GM19397 (cell line): ENCODE results near the gene PRR7.

Experiments
- ATAC-seq: cut with Tn5 transposase; IDR thresholded peaks from one replicate; pipeline ENCODE4 v1.9.1; 2021; ENCODE audit warnings: mild to moderate bottlenecking, moderate library complexity; ENCODE audit not compliant: unreplicated experiment

PRR7 gene

DNA sequence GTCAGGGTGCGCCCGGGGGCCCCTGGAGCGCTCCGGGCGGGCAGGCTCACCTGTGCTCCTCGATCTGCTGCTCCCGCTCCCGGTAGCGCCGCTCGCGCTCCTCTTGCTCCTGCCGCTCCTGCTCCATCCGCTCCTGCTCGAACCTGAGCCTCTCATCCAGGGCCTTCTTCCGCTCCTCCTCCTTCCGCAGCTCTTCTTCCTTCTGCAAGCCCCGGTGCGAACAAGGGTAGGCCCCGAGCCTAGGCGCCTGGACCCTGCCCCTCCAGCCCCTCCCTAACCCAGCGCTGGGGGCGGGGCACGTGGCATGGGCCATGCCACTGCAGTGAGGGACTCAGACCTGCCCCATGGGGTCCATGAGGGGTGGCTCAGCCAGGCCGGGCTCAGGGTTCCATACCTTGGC, 20.2 kb downstream of the PRR7 start:
- no peak for ATAC-seq

DNA sequence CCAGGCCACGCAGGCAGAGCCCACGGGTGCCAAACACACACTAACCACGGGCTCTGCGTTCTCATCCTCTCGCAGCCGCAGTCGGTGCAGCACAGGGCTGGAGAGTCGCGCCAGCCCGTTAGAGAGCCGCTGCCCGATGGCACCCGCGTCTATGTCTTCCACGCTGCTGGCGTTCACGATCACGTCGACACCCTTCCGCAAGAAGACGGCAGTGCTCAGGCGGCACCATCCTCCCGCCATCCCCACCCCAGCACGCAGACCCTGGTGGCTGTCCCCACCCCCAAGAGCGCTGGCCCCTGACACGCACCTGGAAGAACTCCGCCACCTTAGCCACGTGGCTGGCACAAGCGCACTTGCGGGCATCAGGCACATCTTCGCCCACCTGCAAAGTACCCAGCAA, 20.8 kb downstream of the PRR7 start:
- ATAC-seq = no peak

DNA sequence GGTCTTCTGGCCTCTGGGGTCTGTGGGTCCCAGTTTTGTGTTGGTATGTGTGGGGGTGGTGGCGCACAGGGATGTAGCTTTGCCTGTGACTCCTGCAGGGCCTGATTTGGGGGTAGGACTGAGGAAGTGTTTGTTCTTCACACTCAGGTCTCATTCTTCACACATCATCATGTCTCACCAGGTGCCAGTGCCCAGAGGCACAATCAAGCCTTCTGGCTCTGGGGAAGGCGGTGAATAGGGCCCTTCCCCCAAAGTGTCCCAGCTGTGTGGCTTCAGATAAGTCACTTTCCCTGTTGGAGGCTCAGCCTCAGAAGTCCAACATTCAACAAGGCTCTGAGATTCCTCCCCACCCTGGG, 21.7 kb downstream of the PRR7 start:
- ATAC-seq = no peak

DNA sequence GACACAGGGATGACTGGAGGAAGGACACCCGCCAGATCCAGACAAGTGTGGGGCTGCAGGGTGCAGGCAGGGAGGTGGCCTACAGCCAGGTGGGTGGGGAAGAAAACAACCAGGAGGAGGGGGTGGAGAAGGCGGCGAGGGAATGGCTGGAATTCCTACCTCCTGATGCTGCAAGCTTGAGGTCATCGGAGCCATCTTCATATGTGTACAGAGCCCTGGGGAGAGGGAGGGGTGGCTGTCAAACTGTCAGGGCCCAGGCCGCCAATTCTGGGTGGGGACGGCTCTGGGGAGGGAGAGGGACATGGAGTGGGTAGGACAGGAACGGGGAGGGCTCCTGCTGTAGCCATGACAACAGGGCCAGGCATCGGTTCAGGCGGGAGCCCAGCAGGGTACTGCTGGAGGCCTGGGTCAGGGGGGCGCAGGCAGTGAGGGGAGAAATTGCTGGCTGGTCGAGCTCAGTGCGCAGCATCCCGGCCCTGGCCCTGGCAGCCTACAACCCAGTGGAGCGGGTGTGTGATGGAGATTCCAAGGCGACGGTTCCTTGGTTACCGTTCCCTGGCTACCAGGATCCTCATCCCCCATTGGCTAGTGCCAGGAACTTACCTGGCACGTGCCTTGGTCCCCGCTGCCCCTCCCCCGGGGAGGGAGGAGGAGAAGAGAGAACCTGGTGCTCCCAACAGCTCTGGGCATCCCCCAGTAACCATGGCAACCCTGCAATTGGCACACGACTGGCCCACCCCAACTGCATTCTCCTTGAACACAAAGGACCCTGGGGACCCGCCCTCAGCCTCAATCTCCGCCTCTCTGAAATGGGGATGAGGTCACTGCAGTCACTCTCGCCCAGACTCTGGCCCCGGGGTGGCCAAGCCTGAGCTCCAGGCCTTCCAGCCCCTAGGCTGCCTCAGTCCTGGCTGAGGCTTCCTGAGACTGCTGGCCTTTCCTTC, 22.3 kb downstream of the PRR7 start:
- no peak for ATAC-seq

DNA sequence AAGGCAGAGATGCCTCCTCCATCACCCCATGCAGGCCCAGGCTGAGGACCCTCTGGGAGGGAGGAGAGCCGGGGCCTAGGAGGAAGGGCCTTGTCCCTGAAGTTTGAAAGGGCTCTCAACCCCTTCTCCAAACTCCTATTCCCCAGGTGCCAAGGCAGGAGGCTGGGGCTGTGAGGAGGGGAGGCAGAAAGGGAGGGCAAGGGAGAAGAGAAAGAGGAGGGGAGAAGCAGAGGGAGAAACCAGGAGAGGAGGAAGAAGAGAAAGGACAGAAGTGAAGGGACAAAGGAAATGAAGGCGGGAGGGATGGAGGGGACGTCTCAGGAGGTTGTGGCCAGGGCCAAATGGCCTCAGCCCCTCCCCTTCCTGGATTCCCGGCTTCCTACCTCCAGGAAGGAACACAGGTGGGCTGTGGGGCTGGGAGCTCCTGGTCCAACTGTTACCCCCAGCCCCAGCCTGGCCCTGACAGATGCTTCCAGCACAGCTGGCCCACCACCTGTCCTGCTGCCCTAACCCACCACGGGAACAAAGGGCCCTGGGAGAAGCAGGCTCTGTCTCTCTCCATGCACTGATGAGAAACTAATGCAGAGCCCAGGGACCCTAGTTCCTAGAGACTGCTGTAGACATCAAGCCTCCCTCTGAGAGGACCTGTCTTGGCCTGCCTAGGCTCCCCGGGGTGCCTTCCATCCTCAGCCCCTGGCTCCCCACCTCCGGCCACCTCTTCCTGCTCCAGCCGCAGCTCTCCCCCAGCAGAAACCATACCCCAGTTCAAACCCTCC, 23.3 kb downstream of the PRR7 start:
- no peak for ATAC-seq

DNA sequence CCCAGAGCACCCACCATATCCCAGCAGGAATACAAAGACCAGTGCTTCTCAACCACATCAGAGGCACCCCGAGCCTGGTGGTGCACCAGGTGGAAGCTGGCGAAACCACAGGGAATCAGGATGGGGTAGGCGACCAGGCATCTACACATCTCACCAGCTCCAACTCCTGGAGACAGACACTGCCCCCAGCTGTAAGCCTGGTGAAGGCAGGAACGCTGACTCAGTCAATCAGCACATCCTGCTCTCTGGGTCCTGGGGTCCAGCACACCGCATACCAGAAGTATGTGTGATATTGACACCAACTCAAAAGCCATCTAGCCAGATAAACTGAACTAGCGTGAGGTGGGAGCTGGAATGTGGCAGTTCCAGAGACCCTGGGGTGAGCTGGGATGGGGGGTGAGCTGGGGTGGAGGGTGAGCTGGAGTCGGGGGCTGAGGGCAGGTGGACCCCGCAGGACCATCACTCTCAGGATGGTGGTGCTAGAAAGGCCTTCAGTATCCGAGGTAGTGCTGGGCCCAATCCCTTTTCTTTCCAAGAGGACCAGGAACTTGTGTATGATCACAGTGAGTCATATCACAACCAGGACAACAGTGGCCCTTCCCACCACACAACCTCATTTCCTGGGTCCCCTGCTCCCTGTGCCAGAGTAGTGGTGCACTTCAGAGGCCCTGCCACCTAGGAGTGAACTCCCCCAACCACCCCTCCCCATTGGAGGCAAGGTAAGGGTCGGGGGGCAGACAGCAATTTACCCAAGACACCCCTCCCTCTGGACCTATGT, 24.3 kb downstream of the PRR7 start:
- ATAC-seq = no peak

DNA sequence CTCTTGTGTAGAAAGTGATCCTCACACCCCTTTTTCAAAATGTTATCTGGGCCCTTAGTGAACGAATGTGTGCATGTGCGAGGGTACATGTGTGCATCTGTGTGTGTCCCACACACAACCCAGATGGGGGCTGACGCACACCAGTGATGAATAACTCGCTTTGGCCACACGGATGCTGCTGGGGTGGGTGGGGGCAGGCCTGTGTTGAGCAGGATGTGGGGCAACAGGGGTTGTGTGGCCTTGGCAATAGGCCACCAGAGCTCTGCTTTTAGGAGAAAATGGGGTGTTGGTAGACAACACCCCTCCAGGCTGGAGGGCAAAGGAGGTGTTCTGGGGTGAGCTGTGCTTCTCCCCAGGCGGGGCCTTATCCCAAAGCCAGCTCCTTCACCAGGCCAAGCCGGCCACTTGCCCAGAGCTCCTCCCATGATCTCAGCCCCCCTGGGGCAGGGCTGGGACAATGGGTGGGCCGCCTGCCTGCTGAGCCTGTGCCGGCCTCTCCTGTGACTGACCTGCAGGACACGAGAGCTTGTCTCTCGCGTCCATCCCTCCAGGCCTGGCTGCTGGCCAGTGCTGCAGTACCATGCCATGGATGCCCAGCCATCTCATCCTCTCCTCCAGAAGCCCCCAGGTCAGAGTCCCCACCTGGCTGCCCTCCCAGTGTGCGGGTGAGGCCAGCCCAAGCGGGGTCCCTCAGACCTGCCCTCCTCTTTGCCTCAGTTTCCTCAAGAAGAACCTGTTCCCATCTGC, 25.2 kb downstream of the PRR7 start:
- no peak for ATAC-seq

DNA sequence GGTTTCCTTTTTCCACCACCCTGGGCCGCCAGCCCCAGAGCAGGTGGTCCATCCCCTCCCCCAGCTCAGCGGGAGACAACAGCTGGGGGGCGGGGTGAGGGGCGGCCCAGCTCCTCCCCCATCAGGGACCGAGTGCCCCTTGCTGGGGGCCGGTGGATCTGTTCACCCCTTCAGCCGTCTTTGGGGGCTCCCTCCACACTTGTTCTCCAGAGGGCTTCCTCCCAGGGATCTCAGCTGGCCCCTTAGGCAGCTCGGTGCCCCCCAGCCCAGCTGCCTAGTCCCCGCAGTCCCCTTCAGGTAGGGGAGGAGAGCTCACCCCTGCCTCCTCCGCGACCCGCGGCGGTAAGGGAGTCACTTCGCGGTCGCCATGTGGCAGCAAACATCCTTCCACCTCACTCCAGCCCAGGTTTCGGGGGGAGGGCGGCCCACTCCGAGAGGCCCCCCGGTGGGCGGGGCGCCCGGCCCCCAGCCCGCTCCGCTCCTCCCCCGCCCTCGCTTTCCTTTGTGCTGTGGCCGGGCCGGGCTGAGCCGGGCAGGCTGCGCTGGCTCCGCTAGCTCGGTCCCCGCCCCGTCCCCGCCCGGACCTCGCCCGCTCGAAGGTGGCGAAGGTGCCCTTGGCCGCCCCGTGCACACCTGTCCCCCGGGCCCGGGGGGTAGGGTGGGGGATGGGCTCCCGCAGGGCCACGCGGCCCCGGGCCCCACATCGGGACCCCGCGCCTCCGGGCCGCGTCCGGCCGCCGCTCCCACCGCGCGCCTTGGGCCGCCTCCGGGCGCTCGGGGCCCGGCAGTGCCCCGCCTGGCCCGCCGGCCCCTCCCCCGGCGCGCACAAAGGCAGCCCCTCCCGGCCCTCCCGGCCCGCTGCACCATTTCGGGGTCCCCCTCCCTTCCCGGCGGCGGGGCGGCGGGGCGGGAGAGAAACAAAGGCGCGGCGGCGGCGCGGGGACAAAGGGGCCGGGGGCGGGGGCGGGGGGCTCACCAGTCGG, 26.1 kb downstream of the PRR7 start:
- ATAC-seq = peak; percentile 41

DNA sequence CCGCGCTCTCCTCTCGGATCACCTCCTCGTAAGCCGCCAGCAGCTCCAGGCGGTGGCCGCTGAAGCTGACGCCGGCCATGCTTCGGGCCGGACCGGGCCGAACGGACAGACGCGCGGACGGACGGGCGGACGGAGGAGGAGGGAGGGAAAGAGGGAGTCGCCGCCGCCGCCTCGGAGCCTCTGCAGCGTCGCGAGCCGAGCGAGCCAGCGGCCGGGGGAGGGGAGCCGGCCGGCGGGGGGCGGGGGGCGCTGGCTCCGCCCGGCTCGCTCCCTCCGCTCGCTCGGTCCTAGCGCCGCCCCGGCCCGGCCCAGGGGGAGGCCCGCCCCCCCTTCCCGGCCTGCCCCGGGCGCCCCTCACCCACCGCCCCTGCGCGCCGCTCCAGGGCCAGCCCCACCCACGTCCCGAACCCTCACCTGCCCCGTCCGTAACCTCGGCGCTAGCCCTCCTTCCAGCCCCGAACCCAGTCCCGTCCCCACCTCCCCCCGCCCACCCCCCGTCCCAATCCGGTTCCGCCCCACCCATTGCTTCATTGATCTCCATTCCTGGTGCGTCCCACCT, 26.9 kb downstream of the PRR7 start, which contains the start of gene DBN1:
Gene DBN1 (minus strand): TSS at position 192 of the 559 bp plus-strand sequence. CDS start 113 bp downstream, at position 79.
- peak; percentile 45 for ATAC-seq

DNA sequence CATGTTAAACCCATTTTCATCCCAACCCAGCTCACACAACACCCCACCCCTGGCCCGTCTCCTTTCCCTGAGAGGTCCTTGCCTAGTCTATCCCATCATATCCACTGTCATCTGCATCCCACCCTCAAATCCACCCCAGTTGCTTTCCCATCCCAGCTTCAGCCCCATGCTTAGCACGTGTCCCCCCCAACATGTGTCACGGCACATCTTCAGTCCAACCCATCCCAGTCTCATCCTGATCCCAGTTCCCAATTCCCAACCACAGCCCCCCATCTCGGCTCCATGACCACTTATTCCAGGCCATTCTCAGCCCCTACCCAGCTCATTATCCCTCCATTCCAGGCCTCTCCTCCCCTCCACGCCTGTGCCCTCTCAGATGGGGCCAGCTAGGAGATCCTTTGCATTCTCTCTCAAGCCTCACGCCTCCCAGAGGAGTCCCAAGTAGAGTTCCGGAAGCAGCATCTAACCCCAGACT, 27.4 kb downstream of the PRR7 start:
- ATAC-seq = no peak

DNA sequence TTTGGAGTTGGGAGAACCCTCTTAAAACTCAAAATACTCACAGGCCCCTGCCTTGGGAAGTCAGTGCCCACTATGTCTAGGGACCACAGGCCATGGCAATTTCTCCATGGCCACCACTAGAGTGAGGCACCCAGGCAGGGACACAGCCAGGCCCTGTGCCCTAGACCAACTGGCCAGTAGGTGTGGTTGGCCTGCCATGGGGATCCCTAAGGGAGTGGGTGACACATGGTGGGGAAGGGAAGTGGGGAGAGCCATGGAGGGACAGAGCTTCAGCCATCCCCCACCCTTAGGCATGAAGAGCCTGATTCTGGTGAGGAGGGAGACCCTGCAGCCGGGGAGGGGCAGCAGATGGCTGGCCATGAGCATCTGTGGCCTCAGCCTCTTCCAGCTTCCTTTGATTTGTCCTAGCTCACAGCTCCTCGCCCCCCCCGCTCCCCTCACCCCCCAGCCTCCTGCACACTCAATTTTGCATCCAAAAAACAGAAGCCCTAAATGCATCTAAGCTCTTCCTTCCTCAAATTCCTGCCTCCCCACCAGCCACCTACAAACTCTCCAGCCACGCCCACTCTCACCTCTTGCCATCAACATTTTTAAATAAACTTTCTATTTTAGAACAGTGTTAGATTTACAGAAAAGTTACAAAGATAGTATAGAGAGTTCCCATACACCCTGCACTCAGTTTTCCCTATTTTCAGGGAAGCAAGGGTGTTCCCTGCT, 28.4 kb downstream of the PRR7 start:
- ATAC-seq = no peak

DNA sequence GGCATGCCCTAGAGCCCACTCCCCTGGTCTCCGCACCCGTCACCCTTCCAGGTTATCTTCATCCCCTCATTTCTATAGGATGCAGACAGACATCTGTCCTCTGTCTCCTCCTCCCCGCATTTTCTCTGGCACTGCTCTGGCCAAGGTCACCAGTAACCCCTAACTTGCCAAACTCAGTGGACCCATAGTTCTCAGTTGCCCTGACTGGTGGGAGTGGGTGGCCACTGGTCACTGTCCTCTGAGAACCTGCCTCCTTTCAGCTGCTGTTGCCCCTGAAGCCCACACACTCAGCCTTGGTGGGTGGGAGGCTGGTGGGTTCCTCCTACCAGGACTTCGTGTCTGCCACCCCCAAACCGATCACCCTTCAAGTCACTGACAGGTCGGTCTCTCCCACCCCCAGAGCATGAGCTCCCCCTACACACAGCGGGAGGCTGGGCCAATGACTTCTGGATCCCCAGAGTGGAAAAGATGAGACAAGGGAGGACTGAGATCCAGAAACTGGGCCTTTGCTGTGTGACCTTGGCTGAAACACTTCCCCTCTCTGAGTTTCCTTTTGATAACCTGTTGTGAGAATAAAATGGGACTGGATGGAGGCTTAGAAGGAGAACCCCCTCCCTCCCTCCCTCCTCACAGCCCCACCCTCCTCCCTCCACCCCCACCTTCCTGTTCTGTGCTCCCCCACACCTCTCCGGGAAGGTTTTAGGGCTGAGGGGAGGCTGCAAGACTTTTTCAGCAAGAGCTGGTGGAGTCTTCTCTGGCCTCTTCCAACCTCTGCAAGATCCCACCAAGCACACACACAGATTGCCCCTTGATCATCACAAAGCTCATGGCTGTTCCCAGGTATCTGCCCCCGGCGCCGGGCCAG, 29.2 kb downstream of the PRR7 start:
- ATAC-seq = no peak

DNA sequence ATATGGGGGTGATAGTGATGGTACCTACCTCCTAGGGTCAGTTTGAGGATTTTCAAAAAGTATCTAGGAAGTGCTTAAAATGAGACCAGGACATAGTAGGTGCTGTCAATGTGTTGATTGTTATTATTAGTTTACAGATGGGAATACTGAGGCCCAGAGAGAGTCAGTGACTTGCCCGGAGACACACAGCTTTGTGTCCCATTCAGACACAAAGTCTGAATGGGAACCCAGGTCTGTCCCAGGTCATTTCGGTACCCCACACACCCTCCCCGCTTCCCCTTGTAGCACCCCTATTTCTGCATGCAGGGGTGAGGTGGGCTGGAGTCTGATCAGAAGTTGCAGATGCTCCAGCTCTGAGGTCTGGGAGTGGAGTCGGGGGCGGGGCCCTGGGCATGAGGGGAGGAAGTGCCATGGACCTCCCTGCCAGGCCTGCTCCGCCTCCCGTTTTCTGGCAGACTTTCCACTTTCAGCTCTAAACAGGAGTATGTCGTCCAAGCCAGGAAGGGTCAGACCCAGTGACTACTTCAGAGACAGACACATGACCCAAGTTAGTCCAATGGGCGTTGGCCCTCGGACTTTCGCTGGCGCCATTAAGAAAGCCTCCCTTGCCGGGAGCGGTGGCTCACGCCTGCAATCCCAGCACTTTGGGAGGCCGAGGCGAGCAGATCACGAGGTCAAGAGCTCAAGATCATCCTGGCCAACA, 30.1 kb downstream of the PRR7 start:
- ATAC-seq = no peak

DNA sequence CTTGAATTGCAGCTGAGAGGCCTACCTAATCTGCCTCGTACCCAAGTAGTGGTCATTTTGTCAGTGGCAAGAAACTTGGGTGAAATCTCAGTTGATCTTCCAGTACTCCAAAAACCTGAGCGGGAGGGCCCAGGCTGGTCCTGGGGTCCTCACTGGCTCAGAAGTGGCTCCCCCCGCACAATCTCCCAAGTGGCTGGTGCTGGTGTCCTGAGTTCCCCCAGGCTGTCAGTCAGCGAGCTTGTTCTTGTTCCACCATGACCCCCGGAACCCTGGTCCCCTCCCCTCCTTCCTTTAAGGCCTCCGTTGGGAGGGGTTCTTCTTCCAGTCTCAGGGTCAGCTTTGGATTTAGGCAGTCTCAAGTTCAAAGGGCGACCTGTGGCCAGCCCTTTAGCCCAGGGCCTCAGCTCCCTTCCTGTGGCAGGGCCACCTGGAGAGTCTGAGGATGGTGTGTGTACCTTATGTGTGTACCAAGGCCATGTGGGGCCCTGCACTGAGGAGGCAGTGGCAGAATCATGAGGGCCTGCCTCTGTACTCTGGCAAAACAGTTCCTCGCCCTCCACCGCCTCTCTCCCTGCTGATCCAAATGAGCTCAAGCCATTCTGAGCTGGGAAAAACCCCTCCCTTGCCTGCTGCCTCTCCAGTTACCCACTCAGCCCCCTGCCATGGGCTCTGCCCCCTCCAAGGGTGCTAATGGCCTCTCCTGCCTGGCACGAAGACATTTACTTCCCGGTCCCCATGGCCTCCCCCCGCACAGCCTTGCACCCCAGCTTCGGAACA, 31.3 kb downstream of the PRR7 start:
- no peak for ATAC-seq

DNA sequence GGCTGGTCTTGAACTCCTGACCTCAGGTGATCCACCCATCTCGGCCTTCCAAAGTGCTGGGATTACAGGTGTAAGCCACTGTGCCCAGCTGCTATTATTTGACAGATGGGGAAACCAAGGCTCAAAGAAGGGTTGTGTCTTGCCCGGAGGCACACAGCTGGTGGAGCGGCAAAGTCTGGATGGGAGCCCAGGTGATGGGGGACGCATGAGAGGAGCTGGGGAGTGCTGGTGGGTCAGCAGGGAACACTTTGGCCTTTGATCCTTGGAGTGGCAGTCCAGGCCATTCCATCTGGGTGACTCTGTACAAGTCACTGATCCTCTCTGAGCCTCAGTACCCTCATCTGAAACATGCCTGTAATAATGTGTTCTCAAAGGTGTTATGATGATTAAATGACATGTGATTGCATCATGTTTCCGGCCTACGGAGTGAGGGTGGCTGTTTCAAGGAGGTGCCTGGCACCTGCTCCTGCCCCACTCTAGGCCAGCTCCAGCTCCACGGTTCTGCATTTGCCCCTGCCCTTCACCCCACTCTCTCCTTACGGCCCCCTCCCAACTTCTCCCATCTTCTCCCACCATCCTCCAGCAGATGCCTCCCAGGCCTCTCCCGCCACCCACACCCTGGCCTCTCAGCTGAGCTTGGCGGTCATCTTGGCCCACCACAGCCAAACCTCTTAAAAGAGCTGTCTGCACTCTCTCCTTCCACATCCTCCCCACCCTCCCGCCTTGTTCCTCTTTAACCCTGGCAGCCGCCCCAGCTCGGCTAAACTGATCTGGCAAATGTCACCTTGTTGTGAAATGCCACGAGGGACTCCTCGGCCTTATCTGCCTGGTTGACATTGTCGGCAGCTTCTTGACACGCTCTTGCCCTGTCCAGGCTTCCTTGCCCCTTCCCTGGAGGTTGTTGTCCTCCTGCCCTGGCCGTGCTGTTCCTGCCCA, 32.4 kb downstream of the PRR7 start:
- no peak for ATAC-seq
